Thyroid gland (tissue), 4 donors: ENCODE results near the gene FOLR1.
"Not testable (repeated sequence)": the region's sequence is repeated elsewhere in the genome, so short reads cannot be mapped to it uniquely, and the experiment has no call there.

Experiments used
- POLR2A ChIP-seq, 2 donors: fragments of 450-650 bp; IDR thresholded peaks; one replicate each; pipeline ENCODE4 v1.6.1; 2017; ENCODE audit warnings: antibody characterized with exemption in 2 of 2, mild to moderate bottlenecking in 2 of 2, moderate library complexity in 1 of 2
- TF ChIP-seq, protein P1 (sequence below), 6 experiments: fragments of 200-600 bp in 3 of 6; fragments of 450-650 bp in 3 of 6; sonication (generic) in 3 of 6; IDR thresholded peaks; one replicate each; pipeline ENCODE4 v1.5.1; 2016 to 2019; ENCODE audit warnings: antibody characterized with exemption in 6 of 6, mild to moderate bottlenecking in 2 of 6, inconsistent platforms in 1 of 6, moderate library complexity in 1 of 6

DNA sequence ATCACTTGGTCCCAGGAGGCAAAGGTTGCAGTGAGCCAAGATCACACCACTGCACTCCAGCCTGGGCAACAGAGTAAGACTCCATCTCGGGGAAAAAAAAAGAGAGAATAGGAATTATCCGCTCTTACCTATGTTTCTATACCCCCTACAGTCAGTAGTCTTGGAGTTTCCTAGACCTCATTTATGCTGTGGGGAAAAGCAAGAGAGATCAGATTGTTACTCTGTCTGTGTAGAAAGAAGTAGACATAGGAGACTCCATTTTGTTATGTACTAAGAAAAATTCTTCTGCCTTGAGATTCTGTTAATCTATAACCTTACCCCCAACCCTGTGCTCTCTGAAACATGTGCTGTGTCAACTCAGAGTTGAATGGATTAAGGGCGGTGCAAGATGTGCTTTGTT is 27.8 kb upstream of the FOLR1 start:
- TF ChIP-seq, protein P1, sequence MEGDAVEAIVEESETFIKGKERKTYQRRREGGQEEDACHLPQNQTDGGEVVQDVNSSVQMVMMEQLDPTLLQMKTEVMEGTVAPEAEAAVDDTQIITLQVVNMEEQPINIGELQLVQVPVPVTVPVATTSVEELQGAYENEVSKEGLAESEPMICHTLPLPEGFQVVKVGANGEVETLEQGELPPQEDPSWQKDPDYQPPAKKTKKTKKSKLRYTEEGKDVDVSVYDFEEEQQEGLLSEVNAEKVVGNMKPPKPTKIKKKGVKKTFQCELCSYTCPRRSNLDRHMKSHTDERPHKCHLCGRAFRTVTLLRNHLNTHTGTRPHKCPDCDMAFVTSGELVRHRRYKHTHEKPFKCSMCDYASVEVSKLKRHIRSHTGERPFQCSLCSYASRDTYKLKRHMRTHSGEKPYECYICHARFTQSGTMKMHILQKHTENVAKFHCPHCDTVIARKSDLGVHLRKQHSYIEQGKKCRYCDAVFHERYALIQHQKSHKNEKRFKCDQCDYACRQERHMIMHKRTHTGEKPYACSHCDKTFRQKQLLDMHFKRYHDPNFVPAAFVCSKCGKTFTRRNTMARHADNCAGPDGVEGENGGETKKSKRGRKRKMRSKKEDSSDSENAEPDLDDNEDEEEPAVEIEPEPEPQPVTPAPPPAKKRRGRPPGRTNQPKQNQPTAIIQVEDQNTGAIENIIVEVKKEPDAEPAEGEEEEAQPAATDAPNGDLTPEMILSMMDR (IDR thresholded peaks at IDR 0.05): not testable (repeated sequence)
- TF ChIP-seq POLR2A (IDR thresholded peaks at IDR 0.05): not testable (repeated sequence)
